Measurements from ENCODE around the gene ARMC2. TPM values are rescaled to one million over a fixed set of nuclear protein-coding genes. Genes with fewer than 3 reads are reported as not detected.

Gene ARMC2
- total RNA-seq, 4 donors from 2014 or later: 0.27 to 4.1 (median 1.2) TPM

DNA sequence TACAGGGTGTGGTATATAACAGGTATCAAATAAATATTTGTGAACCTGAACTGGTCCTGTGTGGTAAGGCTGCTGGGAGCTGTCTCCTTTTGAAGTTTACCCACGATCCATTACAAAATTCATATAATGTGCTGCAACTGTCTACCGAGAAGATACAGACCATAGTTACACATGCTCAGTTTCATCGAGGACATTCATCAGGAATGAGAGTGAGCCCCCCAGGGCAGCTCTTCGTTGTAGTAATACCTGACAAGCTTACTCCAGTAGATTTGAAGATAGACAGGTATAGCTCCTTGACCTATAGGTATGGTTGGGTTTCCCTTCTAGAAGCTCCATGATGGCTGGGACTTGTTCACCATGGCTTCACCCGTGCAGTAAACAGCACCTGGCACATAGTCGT, 25.7 kb downstream of the ARMC2 start:
- Histone ChIP-seq H3K27ac (peak overlapping the region in 3 of 4 donors; percentile 61 to 86 (median 69)), H3K27me3 (no peaks in the 10 kb centered on the region), H3K4me1 (peaks cover 0 to 33% (median 4%) of the 10 kb centered on the region in 3 donors), H3K4me3 (no peak overlapping the region), H3K36me3 (peaks cover 0 to 12% (median 0%) of the 10 kb centered on the region in 3 donors), H3K9me3 (no peaks in the 10 kb centered on the region)
- WGBS, 2 donors: 87 to 93% methylated on average over 5 to 6 of the region's 6 CpGs
- no peak for TF ChIP-seq POLR2A (IDR thresholded peaks at IDR 0.05)
- TF ChIP-seq, protein P1, sequence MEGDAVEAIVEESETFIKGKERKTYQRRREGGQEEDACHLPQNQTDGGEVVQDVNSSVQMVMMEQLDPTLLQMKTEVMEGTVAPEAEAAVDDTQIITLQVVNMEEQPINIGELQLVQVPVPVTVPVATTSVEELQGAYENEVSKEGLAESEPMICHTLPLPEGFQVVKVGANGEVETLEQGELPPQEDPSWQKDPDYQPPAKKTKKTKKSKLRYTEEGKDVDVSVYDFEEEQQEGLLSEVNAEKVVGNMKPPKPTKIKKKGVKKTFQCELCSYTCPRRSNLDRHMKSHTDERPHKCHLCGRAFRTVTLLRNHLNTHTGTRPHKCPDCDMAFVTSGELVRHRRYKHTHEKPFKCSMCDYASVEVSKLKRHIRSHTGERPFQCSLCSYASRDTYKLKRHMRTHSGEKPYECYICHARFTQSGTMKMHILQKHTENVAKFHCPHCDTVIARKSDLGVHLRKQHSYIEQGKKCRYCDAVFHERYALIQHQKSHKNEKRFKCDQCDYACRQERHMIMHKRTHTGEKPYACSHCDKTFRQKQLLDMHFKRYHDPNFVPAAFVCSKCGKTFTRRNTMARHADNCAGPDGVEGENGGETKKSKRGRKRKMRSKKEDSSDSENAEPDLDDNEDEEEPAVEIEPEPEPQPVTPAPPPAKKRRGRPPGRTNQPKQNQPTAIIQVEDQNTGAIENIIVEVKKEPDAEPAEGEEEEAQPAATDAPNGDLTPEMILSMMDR (IDR thresholded peaks at IDR 0.05): no peak
- intact Hi-C loops (cut with DNase I): no loop called here
- DNase-seq: no peak

DNA sequence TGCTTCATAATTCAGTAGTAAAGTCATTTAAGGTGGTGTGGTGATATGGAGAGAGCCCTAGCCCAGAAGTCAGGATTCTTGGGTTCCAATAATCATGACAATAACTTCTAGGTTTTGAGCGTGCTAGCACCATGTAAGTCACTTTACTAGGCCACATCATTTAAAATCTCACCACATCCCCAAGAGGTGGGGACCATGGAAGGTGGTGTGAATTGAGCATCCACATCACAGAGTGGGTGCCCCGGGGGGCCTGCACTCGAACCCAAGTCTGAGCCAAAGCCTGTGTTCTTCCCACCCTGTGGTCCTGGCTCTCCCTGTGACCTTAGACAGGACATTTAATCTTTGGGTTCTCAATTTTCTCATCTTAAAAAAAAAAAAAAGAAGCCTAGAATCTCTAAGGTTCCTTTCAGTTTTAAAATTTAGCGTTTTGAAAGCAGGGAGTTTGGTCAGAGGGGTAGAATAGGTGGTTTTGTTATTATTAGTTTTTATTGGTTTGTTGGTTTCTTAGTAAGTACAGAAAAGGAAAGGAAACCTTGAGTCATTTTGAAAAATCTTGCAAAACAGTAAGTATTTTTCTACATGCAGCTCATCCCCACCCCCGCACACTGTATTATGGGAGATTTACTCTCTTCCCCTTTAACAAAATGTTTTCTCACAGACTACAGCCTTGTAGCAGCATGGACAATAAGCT, 26.4 kb downstream of the ARMC2 start:
- H3K4me1 ChIP-seq: peaks cover 0 to 33% (median 4%) of the 10 kb centered on the region in 3 donors
- H3K36me3 ChIP-seq: peaks cover 0 to 5% (median 0%) of the 10 kb centered on the region in 3 donors
- H3K9me3 ChIP-seq: no peaks in the 10 kb centered on the region
- no peak for DNase-seq
- peak overlapping the region in 3 of 4 donors; percentile 61 to 86 (median 69) for H3K27ac ChIP-seq
- H3K27me3 ChIP-seq: no peaks in the 10 kb centered on the region
- no peak overlapping the region for H3K4me3 ChIP-seq
- TF ChIP-seq POLR2A (IDR thresholded peaks at IDR 0.05): no peak
- TF ChIP-seq, protein P1 (IDR thresholded peaks at IDR 0.05): no peak
- intact Hi-C loops (cut with DNase I): no loop called here
- WGBS, 2 donors: 66 to 82% methylated on average over 5 of the region's 5 CpGs

DNA sequence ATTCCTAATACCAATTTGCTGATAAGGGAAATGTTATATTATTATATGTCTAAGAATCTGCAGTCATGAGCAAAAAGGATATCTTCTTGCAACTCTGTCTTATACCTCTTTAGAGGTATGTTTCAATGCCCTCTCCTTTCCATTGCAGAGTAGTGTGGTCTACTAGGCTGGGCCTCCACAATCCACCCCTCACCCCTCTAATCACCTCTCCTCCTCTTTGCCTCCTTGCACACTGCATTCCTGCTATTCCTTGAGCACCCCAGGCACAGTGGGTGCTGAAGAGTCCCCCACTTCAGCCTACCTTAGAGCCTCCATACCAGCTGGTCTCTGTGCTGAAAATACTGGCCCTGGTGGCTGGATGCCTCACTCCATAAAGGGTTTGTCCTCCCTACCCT, 26.9 kb downstream of the ARMC2 start:
- no peak for TF ChIP-seq POLR2A (IDR thresholded peaks at IDR 0.05)
- TF ChIP-seq, protein P1 (IDR thresholded peaks at IDR 0.05): no peak
- DNase-seq: no peak
- H3K4me3 ChIP-seq: no peak overlapping the region
- H3K9me3 ChIP-seq: no peaks in the 10 kb centered on the region
- no peaks in the 10 kb centered on the region for H3K27me3 ChIP-seq
- peaks cover 0 to 33% (median 4%) of the 10 kb centered on the region in 3 donors for H3K4me1 ChIP-seq
- intact Hi-C loops (cut with DNase I): no loop called here
- H3K36me3 ChIP-seq: no peaks in the 10 kb centered on the region
- peak overlapping the region in 3 of 4 donors; percentile 48 to 76 (median 69) for H3K27ac ChIP-seq

DNA sequence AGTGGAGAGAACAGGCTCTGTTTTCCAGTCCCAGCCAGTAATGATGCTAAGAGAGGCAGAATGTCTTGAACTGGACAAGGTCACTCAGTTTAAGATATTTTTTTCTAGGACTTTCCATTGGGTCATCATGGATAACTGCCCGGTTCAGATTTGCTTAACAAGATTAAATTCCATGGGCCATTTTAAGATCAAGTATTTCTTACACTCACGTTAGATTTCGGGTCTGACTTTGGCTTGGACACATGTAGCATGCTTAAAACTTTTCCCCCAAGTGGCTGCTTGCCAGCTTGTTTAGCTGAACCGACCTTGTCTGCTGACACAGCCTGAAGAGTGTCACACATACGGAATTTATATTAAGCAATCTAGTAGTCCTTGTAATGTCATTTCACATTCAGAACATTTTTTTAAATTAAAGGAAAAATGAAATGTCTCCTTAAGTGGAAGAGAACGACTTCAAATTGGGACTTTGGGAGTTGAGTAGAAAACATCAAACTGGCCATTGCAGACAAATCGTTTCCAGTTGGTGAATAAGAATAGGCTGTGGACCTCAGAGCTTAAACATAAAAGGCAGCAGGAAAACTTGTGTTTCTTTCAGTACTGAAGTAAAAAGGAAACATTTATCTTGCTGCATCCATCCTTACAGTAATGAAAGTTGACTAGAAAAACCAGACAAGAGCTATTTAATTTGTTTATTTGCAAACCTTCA, 29.0 kb downstream of the ARMC2 start:
- Histone ChIP-seq H3K27me3 (no peaks in the 10 kb centered on the region), H3K36me3 (no peaks in the 10 kb centered on the region), H3K9me3 (no peaks in the 10 kb centered on the region), H3K27ac (peak overlapping the region; percentile 18 to 80 (median 70)), H3K4me3 (no peak overlapping the region), H3K4me1 (peaks cover 0 to 26% (median 4%) of the 10 kb centered on the region in 3 donors)
- intact Hi-C loops (cut with DNase I): no loop called here
- TF ChIP-seq, protein P1 (IDR thresholded peaks at IDR 0.05): no peak
- TF ChIP-seq POLR2A (IDR thresholded peaks at IDR 0.05): no peak
- 64 to 69% methylated on average over 7 of the region's 7 CpGs for WGBS, 2 donors
- DNase-seq: no peak

DNA sequence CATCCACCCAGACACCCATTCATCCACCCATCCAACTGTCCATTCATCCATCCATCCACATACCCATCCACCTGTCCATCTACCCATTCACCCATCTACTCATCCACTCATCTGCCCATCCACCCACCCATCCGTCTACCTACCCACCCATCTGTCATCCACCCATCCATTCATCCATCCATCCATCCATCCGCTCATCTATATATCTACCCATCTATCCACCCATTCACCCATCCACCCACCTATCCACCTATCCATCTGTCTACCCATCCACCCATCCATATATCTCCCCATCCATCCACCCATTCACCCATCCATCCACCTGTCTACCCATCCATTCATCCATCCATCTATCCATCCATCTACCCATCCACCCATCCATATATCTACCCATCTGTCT, 30.7 kb downstream of the ARMC2 start:
- TF ChIP-seq, protein P1 (IDR thresholded peaks at IDR 0.05): no peak
- WGBS, 2 donors: 94% methylated on average over 2 of the region's 2 CpGs
- Histone ChIP-seq H3K36me3 (no peaks in the 10 kb centered on the region), H3K27ac (peak overlapping the region in 1 of 4 donors; percentile 80), H3K4me1 (peaks cover 0 to 17% (median 4%) of the 10 kb centered on the region in 3 donors), H3K4me3 (no peak overlapping the region), H3K27me3 (no peaks in the 10 kb centered on the region), H3K9me3 (no peaks in the 10 kb centered on the region)
- intact Hi-C loops (cut with DNase I): no loop called here
- no peak for DNase-seq

All from esophagus squamous epithelium (tissue), 5 donors.